ENCODE results near the gene PRKAG2.

The PRKAG2 gene

DNA sequence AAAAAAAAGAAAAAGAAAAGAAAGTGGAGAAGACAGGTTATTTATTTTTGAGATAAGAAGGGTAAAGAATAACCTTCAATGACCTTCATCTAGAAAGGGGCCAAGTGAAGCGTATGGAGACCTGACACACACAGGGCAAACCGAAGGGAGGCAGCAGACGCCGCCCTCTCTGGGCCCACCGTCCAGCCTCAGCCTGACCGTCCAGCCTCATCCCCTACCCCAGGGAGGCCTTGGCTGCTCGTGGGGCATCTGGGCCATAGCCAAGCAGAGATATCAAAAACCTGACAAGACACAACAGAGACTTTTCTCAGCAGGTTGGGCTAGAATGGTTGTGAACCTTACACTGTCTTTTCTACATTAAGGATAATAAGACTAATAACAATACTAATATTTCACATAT, 10.9 kb downstream of the PRKAG2 start:
- DNase-seq (ENCODE audit: low read depth): no peak

DNA sequence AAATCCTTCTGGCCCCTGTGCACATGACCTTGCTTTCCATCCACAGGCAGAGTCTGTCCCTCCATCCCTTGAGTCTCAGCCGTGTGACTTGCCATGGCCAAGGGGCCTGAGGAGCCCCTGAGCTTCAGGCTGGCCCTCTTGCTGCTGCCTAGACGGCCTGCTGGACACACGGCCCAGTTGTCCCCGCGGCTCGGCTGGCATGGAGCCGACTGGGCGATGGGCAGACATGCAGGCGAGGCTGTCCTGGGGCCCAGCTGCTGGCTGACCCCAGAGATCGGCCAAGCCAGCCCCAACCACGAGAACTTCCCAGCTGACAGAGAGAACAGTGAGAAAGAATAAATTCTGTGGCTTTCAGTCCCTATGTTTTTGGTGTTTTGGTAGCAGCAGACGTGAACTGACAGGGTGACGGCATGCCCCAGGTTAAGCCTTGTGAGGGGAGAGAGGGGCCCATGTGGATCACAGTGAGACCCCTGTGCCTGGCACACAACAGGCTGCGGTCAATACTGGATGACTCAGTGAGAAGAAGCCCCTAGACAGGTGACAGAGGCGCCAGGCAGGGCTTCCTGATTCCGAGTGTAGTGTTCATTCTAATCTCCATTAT, 11.7 kb downstream of the PRKAG2 start:
- no peak for DNase-seq (ENCODE audit: low read depth)

- DNase-seq (ENCODE audit: low read depth): no peak
These were observed 12.4 kb downstream of the PRKAG2 start for GRCh38 chr7:151864561-151864960.

GRCh38 chr7:151864081-151864480, 12.8 kb downstream of the PRKAG2 start:
- no peak for DNase-seq (ENCODE audit: low read depth)

DNA sequence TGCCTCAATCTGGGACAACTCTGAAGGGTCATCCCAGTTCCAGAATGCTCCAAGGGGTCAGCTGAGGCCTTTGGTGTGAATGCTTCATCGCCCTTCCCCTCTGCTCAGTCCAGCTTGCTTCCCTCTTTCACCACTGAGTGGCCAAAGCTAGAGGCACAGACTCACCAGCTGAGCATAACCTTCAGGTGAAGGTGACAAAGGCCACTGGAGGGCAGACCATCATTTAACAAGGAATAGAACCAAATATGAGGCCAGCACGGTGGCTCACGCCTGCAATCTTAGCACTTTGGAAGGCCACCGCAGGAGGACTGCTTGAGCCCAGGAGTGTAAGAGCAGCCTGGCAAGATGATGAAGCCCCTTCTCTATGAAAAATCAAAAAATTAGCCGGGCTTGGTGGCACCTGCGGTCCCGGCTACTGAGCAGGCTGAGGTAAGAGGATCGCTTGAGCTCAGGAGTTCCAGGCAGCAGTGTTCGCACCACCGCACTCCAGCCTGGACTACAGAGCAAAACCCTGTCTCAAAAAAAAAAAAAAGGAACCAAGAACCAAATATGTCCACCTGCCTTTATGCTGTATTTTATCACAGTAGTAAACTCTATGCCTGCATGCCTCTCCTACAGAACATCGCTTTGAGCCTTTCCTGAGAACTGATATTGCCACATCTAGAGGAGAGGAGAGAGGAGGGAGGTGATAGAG, 13.4 kb downstream of the PRKAG2 start:
- no peak for DNase-seq (ENCODE audit: low read depth)

- no peak for DNase-seq (ENCODE audit: low read depth)
These were observed 14.1 kb downstream of the PRKAG2 start for GRCh38 chr7:151862606-151863381.

DNA sequence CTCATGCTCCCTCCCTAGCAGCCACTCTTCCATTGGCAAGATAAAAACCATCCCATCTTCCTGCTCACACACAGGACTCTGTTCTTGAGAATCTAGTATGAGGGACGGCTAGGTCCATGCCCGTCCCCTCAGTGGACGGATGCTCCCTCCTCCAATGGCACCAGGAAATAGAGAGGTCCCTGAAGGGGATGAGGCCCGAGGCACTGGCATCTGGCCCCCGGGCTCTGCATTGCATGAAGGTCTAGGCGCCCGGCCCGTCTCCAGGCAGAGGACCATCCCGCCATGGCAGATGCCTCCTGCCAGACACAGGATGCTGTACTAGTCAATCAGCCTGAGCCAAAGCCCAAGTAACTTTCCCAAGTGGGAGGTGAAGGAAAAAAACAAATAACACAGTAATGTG, 15.0 kb downstream of the PRKAG2 start:
- DNase-seq (ENCODE audit: low read depth): no peak

- no peak for DNase-seq (ENCODE audit: low read depth)
These were observed 16.1 kb downstream of the PRKAG2 start for GRCh38 chr7:151860771-151861170.

DNA sequence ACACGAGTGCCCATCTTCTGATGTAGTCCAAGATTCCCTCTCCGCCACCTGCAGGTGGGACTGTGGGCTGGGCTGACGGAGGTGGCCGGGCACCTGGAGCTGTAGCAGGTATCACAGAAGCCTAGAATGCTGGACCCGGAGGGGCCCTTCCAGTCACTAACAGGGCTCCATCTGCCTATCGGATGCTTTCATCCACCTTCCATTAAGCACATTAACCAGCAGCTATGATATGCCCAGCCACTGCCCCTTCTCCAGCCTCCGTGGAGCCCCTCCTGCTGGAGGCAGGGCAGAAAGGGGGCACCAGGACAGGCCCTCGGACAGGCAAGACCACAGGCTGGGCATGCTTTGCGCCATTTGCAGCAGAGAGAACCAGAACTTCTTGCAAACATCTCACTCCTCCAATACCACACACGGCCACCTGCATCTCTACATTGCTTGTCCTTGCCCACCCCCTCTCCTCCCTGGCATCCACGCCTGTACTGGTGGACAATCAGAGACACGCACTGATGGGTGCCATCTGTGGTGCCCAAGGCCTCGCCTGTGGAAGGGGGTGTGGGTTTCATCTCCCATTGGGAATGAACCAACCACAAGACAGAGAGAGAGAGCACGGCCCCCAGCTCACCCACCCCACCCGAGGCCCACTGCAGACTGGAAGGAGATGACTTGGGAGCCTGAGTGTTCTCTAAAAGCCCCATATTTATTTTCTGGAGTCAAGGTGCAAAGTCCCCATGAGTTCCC, 16.8 kb downstream of the PRKAG2 start:
- DNase-seq (ENCODE audit: low read depth): no peak

GRCh38 chr7:151859111-151859947, 17.6 kb downstream of the PRKAG2 start:
- no peak for DNase-seq (ENCODE audit: low read depth)

DNA sequence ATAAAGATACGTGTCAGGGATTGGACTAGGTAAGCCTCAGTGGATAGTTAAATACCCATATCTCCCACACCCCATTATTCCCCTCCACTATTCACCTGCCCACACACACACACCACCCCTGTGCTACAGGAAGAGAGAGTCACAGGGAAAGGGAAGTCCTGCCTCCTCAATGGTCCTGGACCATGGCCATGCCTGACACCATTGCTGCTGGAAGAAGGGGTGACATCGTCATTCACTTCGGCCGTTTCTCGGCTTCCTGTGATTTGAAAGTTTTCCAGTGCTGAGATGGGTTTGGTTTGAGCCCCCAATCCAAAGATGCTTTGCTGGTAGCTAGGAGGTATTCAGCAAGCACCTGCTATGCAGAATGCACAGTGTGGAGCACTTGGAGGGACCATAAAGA, 18.5 kb downstream of the PRKAG2 start:
- no peak for DNase-seq (ENCODE audit: low read depth)

GRCh38 chr7:151857866-151858450, 19.0 kb downstream of the PRKAG2 start:
- DNase-seq (ENCODE audit: low read depth): no peak

- DNase-seq (ENCODE audit: low read depth): no peak
These were observed 19.5 kb downstream of the PRKAG2 start for GRCh38 chr7:151857412-151857811.

DNA sequence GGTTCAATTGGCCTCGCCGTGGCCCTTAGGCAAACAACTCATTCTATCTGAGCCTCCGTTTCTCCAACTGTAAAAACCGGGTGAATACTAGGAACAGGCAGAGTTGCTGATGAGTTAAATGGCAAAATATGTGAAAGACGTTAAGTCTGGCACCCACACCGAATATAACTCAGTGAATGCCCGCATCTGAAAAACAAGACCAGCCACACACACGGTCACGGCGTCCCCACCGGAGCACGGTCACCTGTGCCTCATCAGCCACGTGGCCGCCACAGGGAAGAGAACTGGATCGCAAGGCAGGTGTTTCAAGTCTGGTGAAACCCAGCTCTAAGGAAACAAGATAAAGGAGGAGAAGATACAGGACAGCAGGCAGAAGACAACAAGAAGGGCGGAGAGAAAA, 20.4 kb downstream of the PRKAG2 start:
- DNase-seq (ENCODE audit: low read depth): no peak

DNA sequence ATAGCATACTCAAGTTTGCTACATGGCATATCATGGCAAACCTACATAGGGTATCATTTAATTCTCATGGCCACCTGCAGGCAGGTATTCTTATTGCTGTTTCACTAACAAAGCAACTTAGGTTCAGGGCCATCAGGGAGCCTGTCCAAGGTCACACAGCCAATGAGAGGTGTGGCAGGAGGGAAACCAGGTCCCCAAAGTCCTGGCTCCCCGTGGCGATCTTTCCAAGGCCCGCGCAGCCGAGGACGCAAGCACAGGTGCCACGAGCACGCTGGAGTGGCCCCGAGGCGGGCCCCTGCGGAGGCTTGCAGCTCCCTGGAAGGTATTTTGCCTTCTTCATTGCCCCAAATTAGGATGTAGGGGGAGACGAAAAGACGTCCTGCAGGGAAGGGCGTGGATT, 20.8 kb downstream of the PRKAG2 start:
- DNase-seq (ENCODE audit: low read depth): no peak

GRCh38 chr7:151854720-151855071, 22.2 kb downstream of the PRKAG2 start:
- DNase-seq (ENCODE audit: low read depth): no peak

DNA sequence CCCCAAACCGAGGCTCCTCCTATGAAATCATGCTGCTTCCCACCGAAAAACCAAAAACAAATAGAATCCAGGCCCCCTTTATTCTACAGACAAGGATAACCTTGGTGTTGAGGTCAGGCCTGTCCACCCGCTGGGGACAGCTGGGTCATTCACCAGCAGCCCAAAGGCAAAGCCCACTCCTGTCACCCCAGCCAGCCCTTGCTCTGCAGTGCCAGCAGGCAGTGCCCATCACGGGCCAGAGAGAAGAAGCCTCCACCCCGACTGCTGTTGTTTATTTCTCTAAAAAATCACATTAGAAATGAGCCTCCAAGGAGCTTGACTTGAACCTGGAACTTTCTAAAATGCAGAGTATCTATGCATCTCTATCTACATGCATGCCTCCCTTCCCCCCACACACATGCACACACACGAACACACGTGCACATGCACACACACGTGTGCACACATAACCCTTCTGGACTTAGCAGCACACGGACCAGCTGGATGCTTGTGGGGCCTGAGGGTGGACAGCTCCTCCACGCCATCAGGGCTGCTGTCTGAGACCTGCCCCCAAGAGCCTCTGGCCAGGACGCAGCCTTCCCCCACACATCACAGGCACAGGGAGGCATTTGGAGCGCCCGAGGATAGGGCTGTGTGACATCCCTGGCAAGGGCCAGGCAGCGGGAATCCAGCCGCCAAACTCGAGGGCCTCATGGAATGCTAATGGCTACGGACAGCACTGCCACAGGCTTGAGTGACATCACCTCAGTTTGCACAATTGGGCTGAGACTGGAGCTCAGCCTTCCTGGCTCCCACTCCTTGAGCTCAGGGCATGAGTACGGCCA, 22.8 kb downstream of the PRKAG2 start:
- no peak for DNase-seq (ENCODE audit: low read depth)

DNA sequence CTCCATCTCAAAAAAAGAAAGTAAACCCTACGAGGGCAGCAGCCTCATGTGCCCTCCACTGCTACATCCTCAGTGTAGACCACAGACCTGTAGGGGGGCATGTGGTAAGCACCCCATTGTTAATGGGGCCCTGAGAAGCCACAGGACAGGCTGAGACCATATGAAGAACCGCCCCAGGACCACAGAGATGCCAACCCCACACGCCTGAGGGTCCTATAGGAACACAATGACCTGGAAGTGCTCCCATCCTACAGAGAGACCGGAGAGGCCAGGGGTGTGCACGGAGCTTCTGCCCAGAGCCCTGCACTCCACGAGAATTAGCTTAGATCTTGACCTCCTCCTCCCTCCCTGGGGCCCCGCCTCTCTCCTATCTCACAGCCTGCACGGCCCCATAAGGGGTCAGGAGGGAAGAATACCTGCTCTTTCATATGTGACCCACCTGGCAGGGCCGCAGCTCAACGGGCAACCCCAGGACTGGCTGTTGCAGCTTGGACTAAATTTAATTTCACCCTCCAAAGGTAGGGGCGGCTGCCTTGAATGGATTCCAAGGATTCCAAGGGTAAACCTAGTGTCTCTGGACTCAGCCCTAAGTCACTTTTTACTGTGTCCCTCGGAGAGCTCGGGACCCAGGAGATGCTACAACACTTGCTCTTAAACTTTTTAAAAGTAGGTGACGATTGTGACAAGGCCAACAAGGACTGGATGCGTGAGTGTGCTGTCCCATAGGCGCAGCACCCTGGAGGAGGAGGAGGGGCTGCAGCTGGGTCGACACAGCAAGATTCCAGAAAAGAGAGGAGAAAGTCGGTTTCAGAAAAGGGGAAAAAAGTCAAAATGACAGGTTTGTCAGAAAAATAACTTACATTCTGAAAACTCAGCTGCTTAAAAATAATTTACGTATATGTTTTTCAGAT, 24.2 kb downstream of the PRKAG2 start:
- no peak for DNase-seq (ENCODE audit: low read depth)

DNA sequence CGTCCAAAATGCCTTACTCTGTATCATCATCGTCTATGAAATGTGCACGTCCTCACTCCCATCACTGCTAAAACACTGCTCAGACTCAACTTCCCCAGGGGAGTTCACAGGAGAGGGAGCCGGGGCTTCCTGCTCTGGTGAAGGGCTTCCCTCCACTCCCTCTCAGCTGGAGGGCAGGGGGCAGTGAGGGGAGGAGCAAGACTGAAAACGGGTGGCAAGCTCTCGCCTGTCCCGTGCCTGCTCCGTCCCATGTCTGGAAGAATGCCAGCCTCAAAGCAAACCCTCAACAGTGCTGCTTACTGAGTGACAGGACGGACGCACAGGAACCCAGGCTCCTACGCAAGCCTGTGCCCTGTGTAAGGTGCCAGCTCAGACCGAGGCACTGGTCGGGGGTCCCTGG, 25.1 kb downstream of the PRKAG2 start:
- no peak for DNase-seq (ENCODE audit: low read depth)
